HUES48 (cell line): ENCODE measurements around the gene RRBP1.

Source experiments
- H3K27ac ChIP-seq: one replicate; pipeline ENCODE4 v1.7.0; 2013; ENCODE audit warnings: low read depth, low read length, inconsistent platforms
- H3K27me3 ChIP-seq: 2 replicates; pipeline ENCODE4 v1.6.1; 2013; ENCODE audit warnings: mild to moderate bottlenecking, low read length; ENCODE audit not compliant: control insufficient read depth, insufficient read depth
- H3K36me3 ChIP-seq: 2 replicates; pipeline ENCODE4 v1.6.1; 2013; ENCODE audit warnings: low read length; ENCODE audit not compliant: control insufficient read depth, insufficient read depth
- H3K4me1 ChIP-seq: 2 replicates; pipeline ENCODE4 v1.6.1; 2013; ENCODE audit warnings: mild to moderate bottlenecking, low read length; ENCODE audit not compliant: control insufficient read depth, insufficient read depth
- H3K4me3 ChIP-seq: 2 replicates; pipeline ENCODE4 v1.5.1; 2013; ENCODE audit warnings: mild to moderate bottlenecking, low read depth, low read length
- H3K9ac ChIP-seq: 2 replicates; pipeline ENCODE4 v1.6.1; 2013; ENCODE audit warnings: mild to moderate bottlenecking, low read depth, low read length, moderate library complexity
- H3K9me3 ChIP-seq: 2 replicates; pipeline ENCODE4 v1.6.1; 2013; ENCODE audit warnings: low read length; ENCODE audit not compliant: control insufficient read depth, insufficient read depth

The RRBP1 gene

GRCh38 chr20:17573463-17573862 is 108.6 kb downstream of the RRBP1 start:
- peaks cover 46% of the 10 kb centered on the region for H3K4me1 ChIP-seq
- no peak overlapping the region for H3K9ac ChIP-seq
- no peak overlapping the region for H3K27ac ChIP-seq
- no peaks in the 10 kb centered on the region for H3K27me3 ChIP-seq
- H3K36me3 ChIP-seq = no peaks in the 10 kb centered on the region
- H3K9me3 ChIP-seq = no peaks in the 10 kb centered on the region
- H3K4me3 ChIP-seq = no peak overlapping the region

DNA sequence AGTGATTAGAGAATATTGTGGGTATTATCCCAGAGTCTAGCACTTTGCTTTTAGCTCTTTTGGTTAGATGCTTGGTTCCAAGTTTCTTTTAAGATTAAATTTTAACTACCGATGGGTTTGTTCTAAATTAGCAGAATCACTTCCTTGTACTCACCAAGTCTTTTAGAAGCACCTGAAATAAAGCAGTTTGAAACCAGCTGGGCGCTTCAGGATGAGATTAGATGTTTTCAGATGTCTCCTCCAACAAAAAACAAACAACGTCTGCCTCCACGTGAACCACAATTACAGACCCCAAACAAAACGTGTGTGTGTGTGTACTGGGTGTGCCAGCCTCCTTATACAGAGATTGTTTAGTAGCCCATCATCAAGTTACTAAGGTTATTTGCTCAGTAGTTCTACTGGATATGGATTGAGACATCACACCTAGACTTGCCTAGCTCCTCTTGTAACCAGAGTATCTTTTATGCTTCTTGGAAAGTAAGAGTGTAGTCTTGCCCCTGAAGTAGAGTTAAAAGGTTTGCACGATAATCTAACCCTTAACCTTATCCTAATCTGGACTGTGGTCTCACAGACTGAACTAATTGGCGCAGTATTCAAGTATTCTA is 109.9 kb downstream of the RRBP1 start:
- no peak overlapping the region for H3K9ac ChIP-seq
- peak overlapping the region; percentile 6 for H3K27ac ChIP-seq
- no peaks in the 10 kb centered on the region for H3K27me3 ChIP-seq
- peak overlapping the region; percentile 82 for H3K4me3 ChIP-seq
- H3K4me1 ChIP-seq = peaks cover 53% of the 10 kb centered on the region
- no peaks in the 10 kb centered on the region for H3K36me3 ChIP-seq
- no peaks in the 10 kb centered on the region for H3K9me3 ChIP-seq

GRCh38 chr20:17571153-17571527 is 110.9 kb downstream of the RRBP1 start:
- Histone ChIP-seq H3K27ac (peak overlapping the region; percentile 96), H3K4me3 (peak overlapping the region; percentile 82), H3K27me3 (no peaks in the 10 kb centered on the region), H3K36me3 (no peaks in the 10 kb centered on the region), H3K9me3 (no peaks in the 10 kb centered on the region), H3K4me1 (peaks cover 52% of the 10 kb centered on the region), H3K9ac (no peak overlapping the region; the same call in 1 of the 2 replicates)

- Histone ChIP-seq H3K9ac (peak overlapping the region; percentile 84), H3K4me1 (peaks cover 46% of the 10 kb centered on the region), H3K4me3 (peak overlapping the region; percentile 82), H3K36me3 (no peaks in the 10 kb centered on the region), H3K9me3 (no peaks in the 10 kb centered on the region), H3K27me3 (no peaks in the 10 kb centered on the region), H3K27ac (peak overlapping the region; percentile 96)
These were observed 111.5 kb downstream of the RRBP1 start for GRCh38 chr20:17570347-17571152.

DNA sequence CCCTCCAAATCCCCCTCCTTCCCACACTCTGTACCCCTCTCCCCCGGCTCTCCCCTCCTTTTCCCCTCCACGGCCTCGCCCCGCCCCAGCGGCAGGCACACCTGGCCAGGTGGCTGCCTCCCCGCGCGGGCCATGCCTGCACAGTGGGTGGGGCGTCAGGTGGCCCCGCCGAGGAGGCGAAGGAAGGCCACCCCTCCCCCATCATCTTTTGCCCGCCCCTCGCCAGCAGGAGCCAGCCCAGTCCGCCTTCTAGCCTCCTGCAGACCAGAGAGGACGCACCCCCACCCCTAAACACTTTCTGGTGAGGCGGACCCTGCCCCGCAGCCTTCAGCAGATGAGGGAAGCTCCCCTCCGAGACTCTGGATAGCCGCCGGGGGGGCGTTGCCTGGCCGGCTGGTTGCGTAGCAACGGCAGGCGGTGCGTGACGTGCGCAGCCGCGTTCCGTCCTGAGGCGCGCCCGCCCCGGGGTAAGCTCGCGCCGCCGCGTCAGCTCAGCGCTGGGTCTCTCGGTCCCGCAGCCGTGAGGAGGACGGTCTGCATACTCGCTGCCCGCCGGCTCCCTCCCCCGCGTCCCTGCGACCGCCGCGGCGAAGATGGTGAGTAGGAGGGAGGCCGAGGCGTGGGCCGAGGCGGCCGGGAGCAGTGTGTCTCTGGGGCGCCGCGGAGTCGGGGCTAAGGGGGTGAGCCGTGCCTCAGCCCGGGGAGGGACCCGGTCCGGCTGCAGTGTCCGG is 112.3 kb downstream of the RRBP1 start, which contains the start of gene DSTN:
DSTN (plus strand) TSS at position 460 of the 731 bp plus-strand sequence; CDS start at position 594, 134 bp downstream.
- peaks cover 38% of the 10 kb centered on the region for H3K4me1 ChIP-seq
- peak within 1 kb of the TSS; percentile 82 for H3K4me3 ChIP-seq
- no peaks in the 10 kb centered on the region for H3K36me3 ChIP-seq
- H3K9ac ChIP-seq = peak within 1 kb of the TSS; percentile 84
- no peaks in the 10 kb centered on the region for H3K27me3 ChIP-seq
- H3K9me3 ChIP-seq = no peaks in the 10 kb centered on the region
- H3K27ac ChIP-seq = peak within 1 kb of the TSS; percentile 96

GRCh38 chr20:17568972-17569521 is 113.0 kb downstream of the RRBP1 start:
- no peaks in the 10 kb centered on the region for H3K36me3 ChIP-seq
- no peaks in the 10 kb centered on the region for H3K9me3 ChIP-seq
- H3K4me3 ChIP-seq = peak overlapping the region; percentile 82
- peak overlapping the region; percentile 83 for H3K9ac ChIP-seq
- H3K27ac ChIP-seq = peak overlapping the region; percentile 96
- H3K4me1 ChIP-seq = peaks cover 34% of the 10 kb centered on the region
- no peaks in the 10 kb centered on the region for H3K27me3 ChIP-seq

DNA sequence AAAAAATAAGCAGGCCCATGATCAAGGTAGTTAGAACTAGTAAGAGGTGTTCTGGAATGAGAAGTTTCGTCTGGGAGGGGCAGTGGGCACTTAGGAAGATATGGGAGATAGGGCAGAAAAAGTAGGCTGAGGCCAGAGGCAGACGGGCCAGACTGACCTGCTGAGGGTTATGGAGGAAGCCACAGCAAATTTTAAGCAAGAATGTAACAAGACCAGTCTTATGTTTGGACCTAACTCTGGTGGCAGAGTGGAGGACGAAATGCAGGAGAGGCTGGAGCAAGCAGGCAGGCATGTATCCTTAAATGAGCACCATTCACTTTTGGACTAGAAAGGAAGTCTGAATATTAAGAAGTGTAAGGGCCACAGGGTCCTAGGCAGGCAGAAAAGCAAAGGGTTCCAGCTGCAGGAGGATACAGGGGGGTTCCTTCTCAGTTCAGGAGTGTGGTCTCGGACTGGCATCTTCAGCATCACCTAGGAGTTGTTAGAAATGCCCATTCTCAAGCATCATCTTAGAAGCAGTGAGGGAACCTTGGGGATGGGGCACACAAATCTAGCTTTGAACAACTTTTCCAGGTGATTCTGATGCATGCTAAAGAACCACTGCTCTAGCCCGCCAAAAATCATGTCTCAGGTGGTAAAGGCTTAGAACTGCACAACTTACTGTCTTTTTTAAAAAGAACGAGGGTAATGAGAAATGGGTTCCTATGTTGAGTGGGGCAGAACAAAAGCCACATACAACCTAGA is 113.8 kb downstream of the RRBP1 start:
- Histone ChIP-seq H3K4me3 (peak overlapping the region; percentile 82), H3K36me3 (no peaks in the 10 kb centered on the region), H3K9ac (peak overlapping the region; percentile 83), H3K27me3 (no peaks in the 10 kb centered on the region), H3K27ac (peak overlapping the region; percentile 96), H3K4me1 (peaks cover 25% of the 10 kb centered on the region), H3K9me3 (no peaks in the 10 kb centered on the region)

GRCh38 chr20:17566345-17566744 is 115.7 kb downstream of the RRBP1 start:
- H3K4me3 ChIP-seq = no peak overlapping the region
- peaks cover 7% of the 10 kb centered on the region; the same call in 1 of the 2 replicates for H3K4me1 ChIP-seq
- no peak overlapping the region for H3K9ac ChIP-seq
- no peaks in the 10 kb centered on the region for H3K9me3 ChIP-seq
- no peak overlapping the region for H3K27ac ChIP-seq
- no peaks in the 10 kb centered on the region for H3K27me3 ChIP-seq
- H3K36me3 ChIP-seq = no peaks in the 10 kb centered on the region

- no peak overlapping the region for H3K4me3 ChIP-seq
- H3K9me3 ChIP-seq = no peaks in the 10 kb centered on the region
- H3K27ac ChIP-seq = no peak overlapping the region
- no peaks in the 10 kb centered on the region for H3K27me3 ChIP-seq
- no peaks in the 10 kb centered on the region for H3K36me3 ChIP-seq
- H3K9ac ChIP-seq = no peak overlapping the region
- H3K4me1 ChIP-seq = peaks cover 7% of the 10 kb centered on the region; the same call in 1 of the 2 replicates
These were observed 116.7 kb downstream of the RRBP1 start for GRCh38 chr20:17565169-17565845.
